Stimulated activated CD4-positive, alpha-beta T cell treated with anti-CD3 and anti-CD28 coated beads, Interleukin-15, amount 100 ng/mL, for 1 hour (primary cell): Measurements from ENCODE around the gene IQSEC3.

ENCODE experiments used
- DNase-seq, 2 donors: peaks; one replicate each; pipeline ENCODE4 v3.0.0-alpha.2; 2020; ENCODE audit warnings: low read depth in 1 of 2, low spot score in 1 of 2

IQSEC3 gene

DNA sequence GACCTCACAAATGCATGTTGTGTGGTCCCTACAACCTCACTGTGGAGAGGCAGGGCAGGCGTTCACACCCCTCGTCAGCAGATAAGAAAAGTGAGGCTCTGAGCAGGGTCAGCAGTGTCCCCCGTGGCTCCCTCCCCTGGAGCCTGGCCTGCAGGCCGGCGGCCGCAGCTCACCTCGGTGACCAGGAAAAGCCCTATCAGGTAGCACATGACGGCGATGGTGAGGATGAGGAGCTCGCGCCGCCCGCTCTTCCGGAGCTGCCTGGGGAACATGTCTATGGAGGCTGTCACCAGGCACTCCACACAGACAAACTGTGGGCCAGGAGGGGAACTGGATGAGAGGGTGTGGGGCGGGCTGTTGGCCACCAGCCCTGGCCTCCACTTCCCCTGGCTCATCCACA lies 129.4 kb downstream of the IQSEC3 start:
- DNase-seq, result no peak

DNA sequence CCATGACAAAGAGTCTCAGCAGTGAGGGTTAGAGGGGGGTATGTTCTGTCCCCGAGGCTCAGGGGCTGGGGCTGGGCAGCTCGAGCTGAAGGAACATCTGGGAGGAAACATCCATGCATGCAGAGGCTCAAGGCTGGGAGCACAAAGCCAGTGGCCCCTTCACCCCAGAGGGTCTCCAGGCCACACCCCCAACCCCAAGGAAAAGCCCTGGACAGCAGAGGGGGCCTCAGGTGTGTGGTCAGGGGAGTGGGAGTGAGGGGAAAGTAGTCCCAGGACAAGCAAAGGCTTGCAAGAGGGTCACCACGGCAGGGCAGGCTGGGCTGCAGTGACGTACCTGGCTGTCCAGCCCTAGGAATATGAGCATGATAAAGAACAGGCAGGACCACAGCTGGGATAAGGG lies 129.9 kb downstream of the IQSEC3 start:
- DNase-seq, result no peak

DNA sequence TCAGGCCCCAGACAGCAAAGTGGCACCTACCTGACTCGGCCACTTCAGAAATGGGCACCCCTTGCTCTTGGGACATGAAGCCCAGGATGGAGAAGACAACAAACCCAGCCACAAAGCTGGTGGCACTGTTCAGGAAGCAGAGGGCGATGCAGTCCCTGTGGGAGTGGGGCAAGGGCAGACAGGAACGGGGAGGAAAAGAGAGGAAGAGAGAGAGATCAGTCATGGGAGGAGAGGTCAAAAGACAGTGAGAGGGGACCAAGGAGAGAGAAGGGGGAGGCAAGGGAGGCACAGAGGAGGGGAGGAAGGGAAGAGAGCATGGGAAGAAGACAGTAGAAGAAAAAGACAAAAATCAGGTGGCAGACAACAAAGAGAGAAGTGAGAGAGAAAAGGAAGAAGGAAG lies 130.8 kb downstream of the IQSEC3 start:
- no peak for DNase-seq

DNA sequence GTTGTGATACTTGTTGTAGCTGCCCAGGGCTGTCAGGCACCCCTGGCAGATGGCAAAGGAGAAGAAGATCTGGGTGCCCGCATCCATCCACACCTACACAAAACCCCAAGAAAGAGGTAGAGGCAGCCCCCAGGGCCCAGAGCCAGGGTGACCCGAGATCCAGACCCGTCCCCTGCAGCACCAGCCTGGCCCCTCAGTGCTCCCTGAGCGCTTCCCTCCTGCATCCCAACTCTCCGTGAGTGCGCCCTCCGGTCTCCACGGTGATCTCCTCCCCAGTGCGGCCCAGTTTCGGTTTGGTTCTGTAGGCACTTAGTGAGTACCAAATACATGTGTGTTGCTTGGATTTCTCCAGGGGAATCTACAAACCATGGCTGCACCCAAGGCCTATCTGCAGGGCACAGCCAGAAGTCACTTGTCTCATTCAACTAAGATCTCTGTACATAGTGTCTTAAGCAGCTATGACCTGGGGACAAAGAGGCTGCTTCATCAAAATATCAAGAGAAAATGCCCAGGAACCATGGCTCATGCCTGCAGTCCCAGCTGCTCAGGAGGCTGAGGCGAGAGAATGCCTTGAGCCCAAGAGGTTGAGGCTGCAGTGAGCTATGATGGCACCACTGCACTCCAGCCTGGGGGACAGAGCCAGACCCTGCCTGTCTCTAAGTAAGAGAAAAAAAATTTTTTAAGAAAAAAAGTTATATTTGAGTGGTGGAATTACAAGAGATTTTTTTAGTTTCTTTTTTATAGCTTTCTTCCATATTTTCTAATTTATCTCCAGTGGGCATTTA lies 131.5 kb downstream of the IQSEC3 start:
- no peak for DNase-seq

GRCh38 chr12:198705-199104 lies 132.1 kb downstream of the IQSEC3 start:
- no peak for DNase-seq

DNA sequence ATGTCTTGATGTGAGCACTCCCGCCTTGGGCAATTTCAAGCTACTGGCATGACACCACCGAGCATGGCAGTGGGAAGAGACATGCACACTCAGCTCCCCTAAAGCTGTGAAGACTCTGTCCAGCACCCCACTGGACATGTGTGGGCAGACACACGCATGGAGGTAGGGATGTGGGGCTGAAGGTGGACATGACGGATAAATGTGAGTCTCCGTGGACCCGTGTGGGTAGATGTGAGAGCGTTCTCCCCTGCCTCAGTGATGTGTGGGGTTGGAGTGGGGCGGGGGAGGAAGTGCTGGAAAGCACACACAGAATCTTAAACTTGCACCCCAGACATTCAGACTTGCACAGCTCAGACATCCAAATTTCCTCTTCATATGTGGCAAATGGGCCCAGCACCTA lies 134.8 kb downstream of the IQSEC3 start:
- DNase-seq, result no peak

DNA sequence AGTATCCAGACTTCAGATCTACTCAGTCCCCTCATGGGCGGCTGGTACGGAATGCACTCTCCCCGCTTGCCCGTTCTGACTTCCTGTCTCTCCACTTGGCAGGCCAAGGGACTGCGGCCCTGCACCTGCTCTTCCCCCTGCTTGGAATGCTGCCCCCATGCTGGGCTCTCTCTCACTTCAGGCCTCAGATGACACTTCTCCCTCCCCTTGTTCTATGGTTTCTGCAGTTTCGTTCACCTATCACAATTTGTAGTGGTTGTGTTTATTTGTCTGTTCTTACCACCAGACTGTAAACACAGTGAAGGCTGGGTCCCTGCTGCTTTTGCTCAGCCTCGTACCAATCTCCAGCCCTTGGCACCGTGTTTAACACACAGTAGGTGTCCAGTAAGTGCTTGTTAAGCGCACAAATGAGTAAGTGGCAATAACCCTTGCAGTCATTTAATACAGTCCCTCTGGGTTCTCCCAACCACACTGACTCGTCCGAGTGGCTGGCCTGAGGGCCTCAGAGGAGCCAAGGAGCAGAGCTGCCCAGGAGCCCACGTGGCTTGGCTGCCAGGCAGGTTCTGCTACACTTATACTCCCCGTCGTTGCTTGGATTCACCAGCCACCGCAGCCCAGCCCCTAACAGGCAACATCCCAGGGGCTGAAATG lies 135.6 kb downstream of the IQSEC3 start:
- DNase-seq, result no peak

DNA sequence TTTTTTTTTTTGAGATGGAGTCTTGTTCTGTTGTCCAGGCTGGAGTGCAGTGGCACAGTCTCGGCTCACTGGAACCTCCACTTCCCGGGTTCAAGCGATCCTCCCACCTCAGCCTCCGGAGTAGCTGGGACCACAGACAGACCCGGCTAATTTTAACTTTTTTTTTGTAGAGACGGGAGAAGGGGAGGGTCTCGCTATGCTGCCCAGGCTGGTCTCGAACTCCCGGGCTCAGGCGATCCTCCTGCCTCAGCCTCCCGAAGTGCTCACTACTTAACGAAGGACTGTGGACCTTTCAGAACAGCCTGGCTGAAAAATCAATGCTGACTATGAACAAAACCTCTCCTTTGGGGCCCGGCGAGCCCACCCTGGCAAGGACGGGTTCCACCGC lies 136.5 kb downstream of the IQSEC3 start:
- no peak for DNase-seq

- no peak for DNase-seq
Measured at GRCh38 chr12:203462-204260, 137.1 kb downstream of the IQSEC3 start.

- DNase-seq, result no peak
Measured at GRCh38 chr12:204261-204678, 137.7 kb downstream of the IQSEC3 start.

- no peak for DNase-seq
Measured at GRCh38 chr12:205026-205425, 138.5 kb downstream of the IQSEC3 start.

- DNase-seq, result no peak
Measured at GRCh38 chr12:206746-207440, 140.3 kb downstream of the IQSEC3 start.

DNA sequence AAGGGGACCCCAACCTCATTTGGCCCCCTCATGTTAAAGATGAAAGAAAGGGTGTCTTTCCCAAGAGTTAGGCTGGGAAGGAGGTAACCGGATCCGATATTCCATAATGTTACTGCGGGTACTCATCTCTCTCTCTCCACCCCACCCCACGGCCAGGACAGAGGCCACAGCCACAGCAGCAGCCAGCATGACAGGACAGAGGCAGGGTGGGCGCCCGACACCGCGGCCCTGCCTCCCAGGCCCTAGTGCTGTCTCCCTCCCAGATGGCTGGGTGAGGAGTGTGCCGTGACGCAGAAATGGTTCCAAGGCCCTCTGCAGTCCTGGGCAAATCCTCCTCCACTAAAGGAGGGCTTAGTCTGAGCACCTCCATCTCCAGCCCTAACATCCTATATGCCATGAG lies 141.2 kb downstream of the IQSEC3 start:
- no peak for DNase-seq

- DNase-seq, result no peak
Measured at GRCh38 chr12:208813-209212, 142.2 kb downstream of the IQSEC3 start.

DNA sequence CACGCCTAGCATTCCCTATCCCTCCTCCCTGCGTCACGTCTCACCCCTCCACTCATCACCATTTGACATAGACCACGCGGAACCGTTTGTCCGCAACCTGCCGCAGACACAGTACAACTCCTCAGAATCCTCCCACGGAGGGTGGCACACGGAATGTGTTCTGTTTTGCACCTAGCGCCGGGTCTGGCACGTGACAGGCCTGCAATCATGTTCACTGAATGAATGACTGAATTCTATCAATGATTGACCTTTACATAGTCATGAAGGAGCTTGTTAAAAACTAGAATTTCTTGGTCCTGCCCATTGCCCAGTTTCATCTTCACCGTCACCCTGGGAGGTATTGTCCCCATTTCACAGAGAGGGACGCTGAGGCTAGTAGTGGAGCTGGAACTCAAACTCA lies 142.7 kb downstream of the IQSEC3 start:
- DNase-seq, result no peak

GRCh38 chr12:209851-210250 lies 143.3 kb downstream of the IQSEC3 start:
- DNase-seq, result no peak

DNA sequence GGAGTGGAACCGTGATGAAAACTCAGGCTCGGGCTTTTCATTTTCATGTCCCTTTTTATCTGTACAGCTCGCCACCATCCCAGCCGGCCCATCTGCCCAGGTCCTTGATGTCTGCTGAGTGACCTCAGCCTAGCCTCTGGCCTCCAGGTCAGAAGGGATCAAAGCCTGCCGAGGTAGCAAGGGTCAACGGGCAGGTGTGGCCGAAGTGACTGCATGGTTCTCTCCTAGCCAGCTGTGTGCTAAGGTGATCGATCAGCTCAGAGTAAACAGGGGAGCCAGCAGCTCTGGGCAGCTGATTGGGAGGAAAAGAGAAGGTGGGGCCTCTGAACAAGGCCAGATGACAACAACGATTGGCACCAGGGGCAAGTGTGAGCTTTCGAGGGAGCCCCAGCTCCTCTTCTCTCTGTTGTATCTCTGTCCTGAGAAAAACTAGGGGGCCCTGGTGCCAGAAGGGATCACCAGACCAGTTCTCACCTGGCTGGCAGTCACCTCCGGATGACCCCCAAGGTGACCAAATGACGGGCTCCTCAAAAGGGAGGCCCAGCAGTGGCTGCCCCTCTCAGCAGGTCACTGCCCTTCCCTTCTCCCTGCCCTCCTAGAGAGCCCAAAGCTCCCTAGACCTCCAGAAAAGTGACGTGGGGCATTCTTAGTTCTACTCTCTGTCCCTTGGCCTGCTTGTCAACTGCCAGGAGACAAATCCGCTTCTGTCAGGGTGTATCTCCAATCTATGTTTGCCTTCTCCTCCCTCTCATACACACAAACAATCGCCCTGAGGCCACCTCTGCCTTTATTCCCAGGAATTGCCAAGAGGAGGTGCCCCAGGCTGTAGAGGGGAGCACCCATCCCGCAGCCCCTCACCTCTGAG lies 143.9 kb downstream of the IQSEC3 start:
- DNase-seq, result no peak

- DNase-seq, result no peak
Measured at GRCh38 chr12:211142-211465, 144.5 kb downstream of the IQSEC3 start.

- DNase-seq, result no peak
Measured at GRCh38 chr12:211639-212414, 145.3 kb downstream of the IQSEC3 start.

DNA sequence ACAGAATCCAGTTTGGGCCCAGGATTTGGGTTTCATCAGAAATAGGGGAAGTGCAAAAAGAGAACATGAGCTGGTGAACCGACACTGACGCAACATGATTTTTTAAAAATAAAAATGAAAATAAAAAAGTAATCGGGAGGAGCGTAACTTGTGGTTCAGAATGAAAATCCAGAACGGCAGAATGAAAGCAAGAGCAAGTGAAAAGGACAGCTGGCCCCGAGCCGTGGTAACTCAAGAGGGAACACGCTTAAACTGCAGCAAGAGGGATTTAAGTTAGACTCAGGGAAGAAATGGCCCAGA lies 145.8 kb downstream of the IQSEC3 start:
- no peak for DNase-seq
